ENCODE measurements around the gene AKAP13. TPM values are rescaled to one million over a fixed set of nuclear protein-coding genes. Genes with fewer than 3 reads are reported as not detected.

Gene AKAP13
- total RNA-seq, 2 donors from 2014 or later: 87.3 to 106 TPM

GRCh38 chr15:85536341-85536740, 155.9 kb downstream of the AKAP13 start:
- Histone ChIP-seq H3K36me3 (no peaks in the 10 kb centered on the region), H3K27ac (no peak overlapping the region), H3K27me3 (no peaks in the 10 kb centered on the region), H3K4me1 (peaks cover 4% of the 10 kb centered on the region), H3K9ac (ENCODE audit: low read depth in 2 of 2, low read length in 2 of 2) (no peak overlapping the region), H3K9me3 (no peaks in the 10 kb centered on the region), H3K4me3 (no peak overlapping the region)
- TF ChIP-seq, protein P1, sequence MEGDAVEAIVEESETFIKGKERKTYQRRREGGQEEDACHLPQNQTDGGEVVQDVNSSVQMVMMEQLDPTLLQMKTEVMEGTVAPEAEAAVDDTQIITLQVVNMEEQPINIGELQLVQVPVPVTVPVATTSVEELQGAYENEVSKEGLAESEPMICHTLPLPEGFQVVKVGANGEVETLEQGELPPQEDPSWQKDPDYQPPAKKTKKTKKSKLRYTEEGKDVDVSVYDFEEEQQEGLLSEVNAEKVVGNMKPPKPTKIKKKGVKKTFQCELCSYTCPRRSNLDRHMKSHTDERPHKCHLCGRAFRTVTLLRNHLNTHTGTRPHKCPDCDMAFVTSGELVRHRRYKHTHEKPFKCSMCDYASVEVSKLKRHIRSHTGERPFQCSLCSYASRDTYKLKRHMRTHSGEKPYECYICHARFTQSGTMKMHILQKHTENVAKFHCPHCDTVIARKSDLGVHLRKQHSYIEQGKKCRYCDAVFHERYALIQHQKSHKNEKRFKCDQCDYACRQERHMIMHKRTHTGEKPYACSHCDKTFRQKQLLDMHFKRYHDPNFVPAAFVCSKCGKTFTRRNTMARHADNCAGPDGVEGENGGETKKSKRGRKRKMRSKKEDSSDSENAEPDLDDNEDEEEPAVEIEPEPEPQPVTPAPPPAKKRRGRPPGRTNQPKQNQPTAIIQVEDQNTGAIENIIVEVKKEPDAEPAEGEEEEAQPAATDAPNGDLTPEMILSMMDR (IDR thresholded peaks at IDR 0.05): no peak
- DNase-seq: no peak
- intact Hi-C loops (cut with DNase I): no loop called here

DNA sequence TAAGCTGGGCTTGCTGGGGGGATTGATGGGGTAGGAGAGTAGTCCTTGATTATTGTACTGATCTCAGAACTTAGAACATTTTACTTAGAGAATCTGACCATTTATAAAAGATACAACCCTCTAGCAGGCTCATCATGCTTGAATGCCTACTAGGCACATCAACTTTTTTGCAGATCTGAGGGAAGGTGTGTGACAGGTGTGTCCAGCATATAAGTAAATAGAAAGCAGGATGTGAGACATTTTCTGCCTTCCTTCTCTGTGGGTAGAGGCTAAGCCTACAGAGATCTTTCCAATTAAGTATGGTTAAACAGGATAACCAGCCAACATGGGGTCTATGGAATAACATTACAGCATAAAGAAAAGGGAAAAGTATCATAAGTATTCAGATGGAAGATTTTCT, 159.1 kb downstream of the AKAP13 start:
- TF ChIP-seq, protein P1 (IDR thresholded peaks at IDR 0.05): no peak
- no peak for DNase-seq
- peaks cover 20% of the 10 kb centered on the region for H3K4me1 ChIP-seq
- H3K4me3 ChIP-seq: no peak overlapping the region
- intact Hi-C loops (cut with DNase I): no loop called here
- no peaks in the 10 kb centered on the region for H3K27me3 ChIP-seq
- H3K36me3 ChIP-seq: no peaks in the 10 kb centered on the region
- H3K9me3 ChIP-seq: no peaks in the 10 kb centered on the region
- no peak overlapping the region for H3K9ac ChIP-seq (ENCODE audit: low read depth in 2 of 2, low read length in 2 of 2)
- no peak overlapping the region for H3K27ac ChIP-seq

- no peak overlapping the region for H3K4me3 ChIP-seq
- TF ChIP-seq, protein P1 (IDR thresholded peaks at IDR 0.05): no peak
- intact Hi-C loops (cut with DNase I): no loop called here
- peaks cover 17% of the 10 kb centered on the region for H3K4me1 ChIP-seq
- H3K36me3 ChIP-seq: no peaks in the 10 kb centered on the region
- DNase-seq: no peak
- H3K9me3 ChIP-seq: no peaks in the 10 kb centered on the region
- no peak overlapping the region for H3K27ac ChIP-seq
- H3K9ac ChIP-seq (ENCODE audit: low read depth in 2 of 2, low read length in 2 of 2): no peak overlapping the region
- no peaks in the 10 kb centered on the region for H3K27me3 ChIP-seq
Observed at GRCh38 chr15:85540085-85540797, 159.8 kb downstream of the AKAP13 start.

GRCh38 chr15:85541744-85542143, 161.3 kb downstream of the AKAP13 start:
- Histone ChIP-seq H3K4me3 (no peak overlapping the region), H3K27ac (peak overlapping the region; percentile 81), H3K9ac (ENCODE audit: low read depth in 2 of 2, low read length in 2 of 2) (no peak overlapping the region), H3K9me3 (no peaks in the 10 kb centered on the region), H3K4me1 (peaks cover 20% of the 10 kb centered on the region), H3K36me3 (no peaks in the 10 kb centered on the region), H3K27me3 (no peaks in the 10 kb centered on the region)
- TF ChIP-seq, protein P1 (IDR thresholded peaks at IDR 0.05): no peak
- intact Hi-C loops (cut with DNase I): no loop called here
- no peak for DNase-seq

GRCh38 chr15:85542488-85542887, 162.1 kb downstream of the AKAP13 start:
- Histone ChIP-seq H3K9me3 (no peaks in the 10 kb centered on the region), H3K9ac (ENCODE audit: low read depth in 2 of 2, low read length in 2 of 2) (peak overlapping the region in 1 of 2 donors; percentile 72), H3K4me3 (no peak overlapping the region), H3K36me3 (no peaks in the 10 kb centered on the region), H3K27me3 (no peaks in the 10 kb centered on the region), H3K27ac (peak overlapping the region; percentile 81), H3K4me1 (peaks cover 20% of the 10 kb centered on the region)
- DNase-seq: no peak
- intact Hi-C loops (cut with DNase I): no loop called here
- TF ChIP-seq, protein P1 (IDR thresholded peaks at IDR 0.05): no peak
